Measurements from ENCODE around the gene RTP2.

- TF ChIP-seq NFE2L2 (IDR thresholded peaks at IDR 0.05; ENCODE audit: low read depth, low read length) (no peak), CTCF (conservative IDR thresholded peaks at IDR 0.05; ENCODE audit: low read depth, low read length) (no peak)
These were observed 17.4 kb upstream of the RTP2 start for GRCh38 chr3:187719628-187720336.
